GM12865 (cell line): ENCODE results near the gene SNAP91.
"Not testable (repeated sequence)": the region's sequence is repeated elsewhere in the genome, so short reads cannot be mapped to it uniquely, and the experiment has no call there.

Experiments used
- DNase-seq: peaks from one replicate; pipeline ENCODE4 v3.0.0; 2010; ENCODE audit warnings: low read depth
- H3K4me3 ChIP-seq: 2 replicates; pipeline ENCODE4 v1.5.1; 2011; ENCODE audit warnings: mild to moderate bottlenecking, low read depth, low read length, control low read depth
- TF ChIP-seq, protein P1 (sequence below): IDR thresholded peaks from 2 replicates; pipeline ENCODE4 v1.5.1; 2011; ENCODE audit warnings: low read length, control low read depth, low read depth, inconsistent platforms; ENCODE audit not compliant: insufficient read depth; ENCODE audit errors: missing control alignments

Gene SNAP91

DNA sequence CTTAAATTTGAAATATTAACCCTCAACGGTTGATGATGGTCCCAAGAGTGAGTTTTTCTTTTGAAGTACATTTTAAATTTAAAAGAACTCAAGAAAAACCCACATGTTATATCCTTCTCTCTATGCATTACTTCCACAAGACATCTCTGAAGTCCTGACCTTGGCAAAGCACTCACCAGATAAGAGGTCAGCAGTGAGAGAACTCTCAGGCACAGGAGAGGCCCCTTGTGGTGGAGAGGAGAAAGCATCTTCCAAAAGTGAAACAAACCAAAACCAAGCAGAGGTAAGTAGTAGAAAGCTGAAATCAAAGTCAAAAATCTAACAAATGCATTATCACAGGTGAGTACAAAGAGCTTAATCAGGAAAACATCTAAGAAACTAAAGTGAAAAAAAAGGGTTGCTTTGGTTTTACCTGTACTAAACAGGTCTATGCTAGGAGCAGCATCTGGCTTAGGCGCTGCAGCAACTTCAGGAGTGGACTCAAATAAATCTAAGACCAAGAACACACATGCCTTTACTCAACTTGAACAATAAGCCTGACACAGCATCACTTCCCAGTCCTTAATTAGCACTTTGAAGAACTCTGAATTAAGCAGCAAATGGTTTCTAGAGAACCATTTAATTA lies 116.0 kb downstream of the SNAP91 start:
- DNase-seq = peak; percentile 74
- TF ChIP-seq, protein P1, sequence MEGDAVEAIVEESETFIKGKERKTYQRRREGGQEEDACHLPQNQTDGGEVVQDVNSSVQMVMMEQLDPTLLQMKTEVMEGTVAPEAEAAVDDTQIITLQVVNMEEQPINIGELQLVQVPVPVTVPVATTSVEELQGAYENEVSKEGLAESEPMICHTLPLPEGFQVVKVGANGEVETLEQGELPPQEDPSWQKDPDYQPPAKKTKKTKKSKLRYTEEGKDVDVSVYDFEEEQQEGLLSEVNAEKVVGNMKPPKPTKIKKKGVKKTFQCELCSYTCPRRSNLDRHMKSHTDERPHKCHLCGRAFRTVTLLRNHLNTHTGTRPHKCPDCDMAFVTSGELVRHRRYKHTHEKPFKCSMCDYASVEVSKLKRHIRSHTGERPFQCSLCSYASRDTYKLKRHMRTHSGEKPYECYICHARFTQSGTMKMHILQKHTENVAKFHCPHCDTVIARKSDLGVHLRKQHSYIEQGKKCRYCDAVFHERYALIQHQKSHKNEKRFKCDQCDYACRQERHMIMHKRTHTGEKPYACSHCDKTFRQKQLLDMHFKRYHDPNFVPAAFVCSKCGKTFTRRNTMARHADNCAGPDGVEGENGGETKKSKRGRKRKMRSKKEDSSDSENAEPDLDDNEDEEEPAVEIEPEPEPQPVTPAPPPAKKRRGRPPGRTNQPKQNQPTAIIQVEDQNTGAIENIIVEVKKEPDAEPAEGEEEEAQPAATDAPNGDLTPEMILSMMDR = peak; percentile 77
- no peak overlapping the region for H3K4me3 ChIP-seq

GRCh38 chr6:83590416-83590815 lies 118.5 kb downstream of the SNAP91 start:
- no peak for DNase-seq
- TF ChIP-seq, protein P1 = no peak

GRCh38 chr6:83589076-83589475 lies 119.8 kb downstream of the SNAP91 start:
- no peak overlapping the region for H3K4me3 ChIP-seq
- no peak for DNase-seq
- TF ChIP-seq, protein P1 = no peak

More at GRCh38 chr6:83590416-83590815, 118.5 kb downstream of the SNAP91 start:
- H3K4me3 ChIP-seq = no peak overlapping the region

DNA sequence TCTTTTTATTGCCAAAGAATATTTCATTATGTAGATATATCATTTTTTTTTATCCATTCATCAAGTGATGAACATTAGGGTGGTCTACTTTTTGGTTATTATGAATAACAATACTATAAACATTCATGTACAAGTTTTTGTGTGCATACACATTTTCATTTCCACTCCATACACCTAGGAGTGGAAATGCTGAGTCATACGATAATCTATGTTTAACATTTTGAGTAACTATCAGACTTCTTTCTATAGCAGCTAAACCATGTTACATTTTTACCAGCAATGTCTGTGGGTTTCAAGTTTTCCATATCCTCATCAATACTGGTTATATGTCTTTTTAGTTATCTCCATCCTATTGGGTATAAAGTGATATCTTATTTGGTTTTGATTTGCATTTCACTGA lies 130.8 kb downstream of the SNAP91 start:
- DNase-seq = no peak
- no peak overlapping the region for H3K4me3 ChIP-seq
- TF ChIP-seq, protein P1 = no peak

GRCh38 chr6:83574783-83575182 lies 134.1 kb downstream of the SNAP91 start:
- no peak overlapping the region for H3K4me3 ChIP-seq
- no peak for DNase-seq
- TF ChIP-seq, protein P1 = no peak

DNA sequence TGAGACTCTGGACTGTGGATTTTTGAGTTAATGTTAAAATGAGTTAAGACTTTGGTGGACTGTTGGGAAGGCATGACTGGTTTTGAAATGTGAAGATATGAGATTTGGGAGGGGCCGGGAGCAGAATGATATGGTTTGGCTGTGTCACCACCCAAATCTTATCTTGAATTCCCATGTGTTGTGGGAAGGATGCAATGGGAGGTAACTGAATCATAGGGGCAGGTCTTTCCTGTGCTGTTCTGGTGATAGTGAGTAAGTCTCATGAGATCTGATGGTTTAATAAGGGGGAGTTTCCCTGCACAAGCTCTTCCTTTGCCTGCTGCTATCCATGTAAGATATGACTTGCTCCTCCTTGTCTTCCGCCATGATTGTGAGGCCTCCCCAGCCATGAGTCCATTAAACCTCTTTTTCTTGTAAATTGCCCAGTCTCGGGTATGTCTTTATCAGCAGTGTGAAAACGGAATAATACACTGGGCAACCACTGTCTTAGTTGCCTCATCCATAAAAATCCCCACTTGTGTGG lies 137.2 kb downstream of the SNAP91 start:
- DNase-seq, H3K4me3 ChIP-seq: not testable (repeated sequence)

- H3K4me3 ChIP-seq = no peak overlapping the region
- no peak for DNase-seq
- TF ChIP-seq, protein P1 = no peak
These were observed 149.9 kb downstream of the SNAP91 start for GRCh38 chr6:83558975-83559374.
